ENCODE measurements around the gene RAD9A. TPM values are rescaled to one million over a fixed set of nuclear protein-coding genes. Genes with fewer than 3 reads are reported as not detected.
A peak's percentile ranks its signal among the peaks of the same experiment; 100 is the strongest.

RAD9A gene
- total and polyA plus RNA-seq, 2 experiments from 2014 or later = 3.9 to 4.6 TPM

- Histone ChIP-seq H3K4me3 (no peak overlapping the region), H2AFZ (no peak overlapping the region), H4K20me1 (ENCODE audit: insufficient read depth) (no peaks in the 10 kb centered on the region), H3K27me3 (replicated peaks; ENCODE audit: insufficient read depth) (no peaks in the 10 kb centered on the region), H3K27ac (peak overlapping the region; percentile 97), H3K36me3 (ENCODE audit: low read depth) (no peaks in the 10 kb centered on the region), H3K9ac (peak overlapping the region; percentile 15; the same call in 1 of the 2 replicates), H3K4me2 (ENCODE audit: unreplicated experiment) (peak overlapping the region; percentile 21), H3K9me3 (ENCODE audit: low read depth) (no peaks in the 10 kb centered on the region), H3K9me2 (ENCODE audit: insufficient read depth) (no peaks in the 10 kb centered on the region), H3K79me2 (ENCODE audit: insufficient read depth) (peaks cover 17% of the 10 kb centered on the region), H3K4me1 (ENCODE audit: insufficient read depth) (peaks cover 47% of the 10 kb centered on the region), H3F3A (ENCODE audit: insufficient read depth) (peaks cover 64% of the 10 kb centered on the region)
- peak; percentile 85 for DNase-seq
- in situ Hi-C loops (cut with MboI) = no loop called here
- TF ChIP-seq EZH2phosphoT487 (IDR thresholded peaks at IDR 0.05; ENCODE audit: insufficient read depth, low read depth) = no peak
- TF ChIP-seq EZH2 (IDR thresholded peaks at IDR 0.05; ENCODE audit: insufficient read depth, poor library complexity, severe bottlenecking) = no peak
- WGBS, 2 experiments (ENCODE audit: low coverage in 1 of 2, low lambda C conversion rate in 2 of 2, missing lambda C conversion rate in 2 of 2) = 55% methylated on average over 11 of the region's 11 CpGs
These were observed 40.3 kb upstream of the RAD9A start for GRCh38 chr11:67351275-67352005.

GRCh38 chr11:67352546-67353316 is 39.1 kb upstream of the RAD9A start:
- 4 to 5% methylated on average over 20 to 22 of the region's 25 CpGs for WGBS, 2 experiments (ENCODE audit: low coverage in 1 of 2, low lambda C conversion rate in 2 of 2, missing lambda C conversion rate in 2 of 2)
- H3F3A ChIP-seq (ENCODE audit: insufficient read depth) = peaks cover 68% of the 10 kb centered on the region
- H3K27ac ChIP-seq = peak overlapping the region; percentile 97
- H3K27me3 ChIP-seq (replicated peaks; ENCODE audit: insufficient read depth) = no peaks in the 10 kb centered on the region
- H3K36me3 ChIP-seq (ENCODE audit: low read depth) = no peaks in the 10 kb centered on the region
- peak overlapping the region; percentile 89 for H3K4me2 ChIP-seq (ENCODE audit: unreplicated experiment)
- in situ Hi-C loops (cut with MboI) = no loop called here
- peaks cover 48% of the 10 kb centered on the region for H3K4me1 ChIP-seq (ENCODE audit: insufficient read depth)
- no peaks in the 10 kb centered on the region for H3K9me3 ChIP-seq (ENCODE audit: low read depth)
- H3K9ac ChIP-seq = peak overlapping the region; percentile 93
- H3K9me2 ChIP-seq (ENCODE audit: insufficient read depth) = no peaks in the 10 kb centered on the region
- H2AFZ ChIP-seq = no peak overlapping the region; the same call in 1 of the 2 replicates
- H3K79me2 ChIP-seq (ENCODE audit: insufficient read depth) = peaks cover 17% of the 10 kb centered on the region
- H4K20me1 ChIP-seq (ENCODE audit: insufficient read depth) = no peaks in the 10 kb centered on the region
- TF ChIP-seq EZH2 (IDR thresholded peaks at IDR 0.05; ENCODE audit: insufficient read depth, poor library complexity, severe bottlenecking) = no peak
- TF ChIP-seq EZH2phosphoT487 (IDR thresholded peaks at IDR 0.05; ENCODE audit: insufficient read depth, low read depth) = no peak
- peak overlapping the region; percentile 80 for H3K4me3 ChIP-seq
- peak; percentile 65 for DNase-seq

- WGBS, 2 experiments (ENCODE audit: low coverage in 1 of 2, low lambda C conversion rate in 2 of 2, missing lambda C conversion rate in 2 of 2) = 1 to 2% methylated on average over 26 to 37 of the region's 37 CpGs
- no peaks in the 10 kb centered on the region for H3K36me3 ChIP-seq (ENCODE audit: low read depth)
- H3F3A ChIP-seq (ENCODE audit: insufficient read depth) = peaks cover 69% of the 10 kb centered on the region
- DNase-seq = peak; percentile 98
- H3K9ac ChIP-seq = peak within 1 kb of the TSS; percentile 93
- peaks cover 48% of the 10 kb centered on the region for H3K4me1 ChIP-seq (ENCODE audit: insufficient read depth)
- in situ Hi-C loops (cut with MboI) = no loop called here
- H3K27me3 ChIP-seq (replicated peaks; ENCODE audit: insufficient read depth) = no peaks in the 10 kb centered on the region
- H3K9me2 ChIP-seq (ENCODE audit: insufficient read depth) = no peaks in the 10 kb centered on the region
- peaks cover 17% of the 10 kb centered on the region for H3K79me2 ChIP-seq (ENCODE audit: insufficient read depth)
- H2AFZ ChIP-seq = no peak within 1 kb of the TSS; the same call in 1 of the 2 replicates
- H3K27ac ChIP-seq = peak within 1 kb of the TSS; percentile 97
- no peaks in the 10 kb centered on the region for H4K20me1 ChIP-seq (ENCODE audit: insufficient read depth)
- H3K4me2 ChIP-seq (ENCODE audit: unreplicated experiment) = peak within 1 kb of the TSS; percentile 89
- H3K4me3 ChIP-seq = peak within 1 kb of the TSS; percentile 80
- no peaks in the 10 kb centered on the region for H3K9me3 ChIP-seq (ENCODE audit: low read depth)
- TF ChIP-seq EZH2phosphoT487 (IDR thresholded peaks at IDR 0.05; ENCODE audit: insufficient read depth, low read depth) (no peak), EZH2 (IDR thresholded peaks at IDR 0.05; ENCODE audit: insufficient read depth, poor library complexity, severe bottlenecking) (no peak)
These were observed 38.3 kb upstream of the RAD9A start, which contains the start of gene POLD4 for GRCh38 chr11:67353317-67354074. Gene POLD4 (minus strand): TSS chr11:67353546. CDS start chr11:67353399, 147 bp downstream.

Measured in GM23248 (cell line).